Measurements from ENCODE around the gene RNU7-1.
A peak's percentile ranks its signal among the peaks of the same experiment; 100 is the strongest.
"Not testable (repeated sequence)": the region's sequence is repeated elsewhere in the genome, so short reads cannot be mapped to it uniquely, and the experiment has no call there.

The RNU7-1 gene
- 0 reads per million in 3 experiments for total RNA-seq

DNA sequence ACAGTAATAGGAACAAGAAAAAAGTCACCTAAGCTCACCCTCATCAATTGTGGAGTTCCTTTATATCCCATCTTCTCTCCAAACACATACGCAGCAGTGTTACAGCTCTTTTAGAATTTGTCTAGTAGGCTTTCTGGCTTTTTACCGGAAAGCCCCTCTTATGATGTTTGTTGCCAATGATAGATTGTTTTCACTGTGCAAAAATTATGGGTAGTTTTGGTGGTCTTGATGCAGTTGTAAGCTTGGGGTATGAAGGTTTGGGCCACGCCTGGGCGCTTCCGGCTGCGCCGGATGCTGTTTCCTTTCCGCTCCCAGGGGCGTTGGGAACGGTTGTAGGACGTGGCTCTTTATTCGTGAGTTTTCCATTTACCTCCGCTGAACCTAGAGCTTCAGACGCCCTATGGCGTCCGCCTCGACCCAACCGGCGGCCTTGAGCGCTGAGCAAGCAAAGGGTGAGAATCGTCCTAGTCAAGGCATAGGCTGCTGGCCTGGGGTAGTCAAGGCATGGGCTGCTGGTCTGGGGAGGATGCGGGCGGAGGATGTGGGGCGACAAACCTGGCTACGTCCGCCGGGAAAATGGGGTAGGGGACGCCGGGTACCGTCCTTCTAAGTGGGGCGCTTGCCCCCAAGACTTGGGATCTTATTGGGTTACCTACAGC is at the start of gene RNU7-1, which contains the start of gene C12orf57:
RNU7-1 (plus strand) TSS at position 95 of the 659 bp plus-strand sequence.
C12orf57 (plus strand) TSS at position 301 of the 659 bp plus-strand sequence; CDS start at position 401, 100 bp downstream.
- peak; percentile 86 for DNase-seq

DNA sequence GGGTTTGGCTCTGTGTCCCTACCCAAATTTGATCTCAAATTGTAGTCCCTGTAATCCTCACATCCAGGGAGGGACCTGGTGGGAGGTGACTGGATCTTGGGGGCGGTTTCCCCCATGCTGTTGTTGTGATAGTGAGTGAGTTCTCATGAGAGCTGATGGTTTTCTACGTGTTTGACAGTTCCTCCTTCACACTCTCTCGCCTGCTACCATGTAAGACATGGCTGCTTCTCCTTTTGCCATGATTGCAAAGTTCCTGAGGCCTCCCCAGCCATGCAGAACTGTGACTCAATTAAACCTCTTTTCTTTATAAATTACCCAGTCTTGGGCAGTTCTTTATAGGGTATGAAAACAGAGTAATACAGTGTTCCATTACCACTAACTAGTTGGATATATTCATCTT is 49.3 kb upstream of the RNU7-1 start:
- DNase-seq: no peak

DNA sequence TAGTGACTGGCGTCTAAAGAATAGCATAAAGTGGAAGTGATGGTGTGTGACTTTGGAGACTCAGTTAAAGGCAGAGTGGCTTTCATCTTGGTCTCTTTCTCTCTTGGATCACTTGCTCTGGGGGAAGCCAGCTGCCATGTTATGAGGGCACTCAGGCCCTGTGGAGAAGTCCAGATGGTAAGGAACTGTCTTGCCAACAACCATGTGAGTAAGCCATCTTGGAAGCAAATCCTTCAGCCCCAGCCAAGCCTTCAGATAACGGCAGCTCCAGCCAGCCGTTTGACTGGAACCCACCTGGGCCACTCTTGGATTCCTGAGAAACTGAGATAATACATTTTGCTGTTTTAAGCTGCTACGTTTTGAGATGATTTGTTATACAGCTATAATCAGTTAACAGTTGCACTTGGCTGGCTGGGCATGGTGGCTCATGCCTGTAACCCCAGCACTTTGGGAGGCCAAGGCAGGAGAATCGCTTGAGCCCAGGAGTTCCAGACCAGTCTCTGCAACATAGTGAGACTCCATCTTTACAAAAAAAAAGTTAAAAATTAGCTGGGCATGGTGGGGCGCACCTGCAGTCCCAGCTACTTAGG is 46.7 kb upstream of the RNU7-1 start:
- no peak for DNase-seq

DNA sequence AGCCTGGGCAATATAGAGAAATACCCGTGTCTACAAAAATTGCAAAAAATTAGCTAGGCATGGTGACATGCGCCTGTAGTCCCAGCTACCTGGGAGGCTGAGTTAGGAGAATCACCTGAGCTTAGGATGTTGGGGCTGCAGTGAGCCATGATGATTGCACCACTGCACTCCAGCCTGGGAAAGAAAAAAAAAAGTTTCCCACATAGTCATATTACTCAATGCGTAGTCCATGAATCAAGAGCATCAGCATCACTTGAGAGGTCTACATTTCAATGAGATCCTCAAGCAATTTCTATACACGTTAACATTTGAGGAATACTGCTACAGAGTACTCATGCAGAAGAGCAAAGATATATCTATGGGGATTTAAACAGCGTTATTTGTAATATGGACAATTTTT is 44.2 kb upstream of the RNU7-1 start:
- no peak for DNase-seq

DNA sequence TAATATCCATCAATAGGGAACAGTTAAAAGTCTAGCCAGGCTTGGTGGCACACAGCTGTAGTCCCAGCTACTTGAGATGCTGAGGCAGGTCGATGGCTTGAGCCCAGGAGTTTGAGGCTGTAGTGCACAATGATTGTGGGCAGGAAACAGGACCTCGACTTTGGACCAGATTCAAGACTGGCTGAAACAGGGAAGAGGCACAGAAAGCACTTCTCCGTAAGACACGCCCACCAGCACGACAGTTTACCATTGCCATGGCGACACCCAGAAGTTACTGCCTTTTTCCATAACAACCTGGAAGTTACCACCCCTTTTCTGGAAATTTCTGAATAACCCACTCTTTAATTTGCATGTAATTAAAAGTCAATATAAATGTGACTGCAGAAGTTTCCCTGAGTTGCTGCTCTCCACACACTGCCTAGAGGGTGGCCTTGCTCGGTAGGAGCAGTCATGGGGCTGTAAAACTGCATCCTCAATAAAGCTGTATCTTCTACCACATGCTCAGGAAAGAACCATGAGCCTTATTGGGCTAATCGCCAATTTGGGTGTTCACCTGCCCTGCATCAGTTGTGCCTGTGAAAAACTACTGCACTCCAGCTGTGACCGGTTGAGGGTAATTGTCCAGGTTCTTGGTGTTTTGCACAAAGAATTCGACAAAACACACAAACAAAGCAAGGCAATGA is 43.6 kb upstream of the RNU7-1 start:
- DNase-seq: no peak

DNA sequence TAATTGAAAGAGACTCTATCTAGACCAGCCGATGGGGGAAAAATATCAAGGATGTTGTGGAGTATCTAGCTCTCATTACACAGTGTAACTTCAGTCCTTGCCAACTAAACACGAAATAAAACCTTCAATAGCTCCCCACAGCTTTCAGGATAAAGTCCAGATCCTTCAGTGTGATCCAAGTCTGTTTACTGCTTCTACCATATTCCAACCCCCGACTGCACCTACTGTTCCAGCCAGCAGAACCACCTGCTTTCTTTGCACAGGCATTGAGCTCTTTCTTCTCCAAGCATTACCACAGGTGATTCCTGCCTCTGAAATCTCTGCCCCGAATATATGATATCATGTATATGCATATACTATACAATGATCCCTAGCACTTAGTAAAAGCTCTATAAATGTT is 41.2 kb upstream of the RNU7-1 start:
- DNase-seq: no peak

DNA sequence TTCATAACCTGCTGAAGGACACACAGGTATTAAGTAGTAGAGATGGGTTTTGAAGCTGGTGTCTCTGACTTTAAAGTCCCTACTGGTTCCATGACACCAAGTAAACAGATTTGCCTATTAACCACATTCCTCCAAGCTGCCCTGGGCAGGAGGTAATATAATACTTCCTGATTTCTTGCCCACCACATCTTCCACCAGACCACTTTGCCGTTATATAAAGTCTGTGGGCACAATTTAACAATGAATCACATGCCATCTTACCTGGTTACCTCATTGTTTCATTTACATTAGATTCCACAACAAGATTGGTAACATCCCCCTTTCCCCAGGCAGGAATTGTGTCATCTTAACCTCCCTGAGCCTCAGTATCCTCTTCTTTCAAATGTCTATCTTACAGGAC is 39.9 kb upstream of the RNU7-1 start:
- DNase-seq: no peak

DNA sequence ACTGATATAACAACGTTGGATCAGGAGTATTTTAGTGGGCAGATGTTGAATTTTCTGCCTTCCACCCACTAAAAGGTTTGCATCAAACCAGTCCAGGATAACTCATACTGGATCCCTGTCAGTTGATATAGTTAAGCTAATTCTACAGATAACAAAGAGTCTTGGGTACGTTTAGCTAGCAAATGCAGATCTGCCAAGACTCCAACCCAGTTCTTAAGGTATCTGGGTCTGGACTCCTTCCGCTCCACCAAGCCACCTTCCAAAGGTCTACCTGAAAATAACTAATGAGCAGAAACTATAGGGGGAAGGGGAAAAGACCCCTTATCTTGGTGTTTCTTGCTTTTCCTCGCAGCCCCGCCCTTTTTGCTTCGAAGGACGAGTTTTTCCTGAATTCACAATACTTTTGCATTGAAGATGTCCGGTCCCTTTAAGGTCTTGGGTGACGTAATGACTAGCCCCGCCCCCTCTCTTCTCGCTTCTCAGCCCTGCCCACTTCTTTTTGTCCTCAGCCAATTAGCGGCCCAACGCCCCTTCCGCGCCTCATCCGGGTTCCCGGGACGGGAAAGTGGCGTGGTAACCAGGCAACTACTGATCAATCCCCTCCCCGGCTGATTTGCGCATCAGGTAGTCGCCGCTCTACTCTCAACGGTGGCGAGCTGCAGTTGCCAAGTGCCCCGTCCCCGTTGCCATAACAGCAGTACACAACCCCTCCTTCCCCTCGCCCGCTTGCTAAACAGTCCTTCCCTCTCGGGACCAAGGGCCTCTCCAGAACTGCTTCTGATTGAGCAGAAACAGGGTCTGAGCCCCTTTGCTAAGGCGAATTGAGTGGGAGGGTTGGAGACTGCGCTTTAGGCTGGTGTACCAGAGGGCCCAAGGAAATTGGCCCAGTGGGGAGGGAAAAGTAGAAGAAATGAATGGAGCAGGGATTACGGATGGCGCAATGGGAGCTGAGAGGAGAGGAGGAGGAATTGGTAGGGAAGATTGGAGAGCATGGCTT is 39.0 kb upstream of the RNU7-1 start, which contains the start of gene LRRC23:
LRRC23 (plus strand) TSS at position 543 of the 997 bp plus-strand sequence. CDS start 812 bp downstream, outside the sequence.
- DNase-seq: peak; percentile 98

DNA sequence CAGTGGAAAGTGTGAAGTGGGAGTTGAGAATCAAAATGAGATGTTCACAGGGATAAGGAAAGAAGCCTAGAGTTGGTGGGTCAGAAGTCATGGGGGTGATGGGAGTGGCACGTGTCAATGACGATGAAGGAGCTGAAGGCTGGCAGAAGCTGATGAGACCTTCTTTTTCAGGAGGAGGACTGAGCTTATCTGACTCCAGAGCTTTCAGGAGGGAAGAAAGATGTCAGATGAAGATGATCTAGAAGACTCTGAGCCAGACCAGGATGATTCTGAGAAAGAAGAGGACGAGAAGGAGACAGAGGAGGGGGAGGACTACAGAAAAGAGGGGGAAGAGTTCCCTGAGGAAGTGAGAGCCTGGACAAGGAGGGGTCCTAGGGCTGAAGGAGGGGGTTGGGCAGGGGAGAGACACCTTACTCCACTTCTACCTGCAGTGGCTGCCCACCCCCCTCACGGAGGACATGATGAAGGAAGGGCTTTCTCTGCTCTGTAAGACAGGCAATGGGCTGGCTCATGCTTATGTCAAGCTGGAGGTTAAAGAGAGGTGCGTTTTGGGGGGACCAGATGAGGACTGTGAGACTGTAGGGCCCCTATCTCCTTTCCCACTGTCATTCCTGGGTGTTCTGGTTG is 38.1 kb upstream of the RNU7-1 start:
- DNase-seq: no peak

DNA sequence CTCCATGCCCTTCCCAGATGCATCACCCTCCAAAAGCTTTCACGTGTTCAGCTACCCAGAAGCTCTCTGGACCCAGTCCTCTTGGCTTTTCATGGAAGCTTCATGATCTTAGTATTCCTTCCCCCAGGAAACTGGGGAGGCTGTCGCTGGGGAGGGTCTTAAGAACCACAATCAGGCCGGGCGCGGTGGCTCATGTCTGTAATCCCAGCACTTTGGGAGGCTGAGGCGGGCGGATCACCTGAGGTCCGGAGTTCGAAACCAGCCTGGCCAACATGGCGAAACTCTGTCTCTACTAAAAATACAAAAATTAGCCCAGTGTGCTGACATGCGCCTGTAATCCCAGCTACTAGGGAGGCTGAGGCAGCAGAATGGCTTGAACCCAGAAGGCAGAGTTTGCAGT is 35.5 kb upstream of the RNU7-1 start:
- not testable (repeated sequence) for DNase-seq

DNA sequence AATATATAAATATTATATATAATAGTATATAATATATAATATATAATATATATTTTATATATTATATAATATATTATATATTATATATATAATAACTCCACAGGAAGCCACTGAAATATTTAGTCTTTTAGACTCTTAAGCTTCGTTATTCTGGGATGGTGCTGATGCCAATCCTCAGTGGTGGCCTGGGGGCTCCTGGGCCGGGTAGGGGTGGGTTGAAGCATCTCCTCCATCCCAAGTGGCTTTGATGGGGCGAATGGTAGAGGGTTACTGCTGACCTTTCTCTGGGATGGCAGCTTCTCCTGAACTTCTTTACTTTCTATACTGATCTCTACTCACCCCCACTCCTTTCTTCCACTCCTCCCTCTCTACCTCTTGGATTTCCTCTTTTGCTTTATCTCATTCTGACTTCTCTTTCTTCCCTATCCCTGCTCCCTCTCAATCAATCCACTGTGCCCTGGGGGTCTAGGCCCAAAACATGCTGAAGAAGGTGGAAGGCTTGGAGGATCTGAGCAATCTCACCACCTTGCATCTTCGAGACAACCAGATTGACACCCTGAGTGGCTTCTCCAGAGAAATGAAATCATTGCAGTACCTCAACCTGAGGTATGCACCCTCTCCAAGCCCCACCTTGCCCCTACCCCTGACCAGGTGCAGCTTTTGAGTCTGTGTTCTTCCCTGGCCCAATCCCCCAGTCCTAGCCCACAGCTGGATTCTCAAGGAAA is 34.0 kb upstream of the RNU7-1 start:
- no peak for DNase-seq

DNA sequence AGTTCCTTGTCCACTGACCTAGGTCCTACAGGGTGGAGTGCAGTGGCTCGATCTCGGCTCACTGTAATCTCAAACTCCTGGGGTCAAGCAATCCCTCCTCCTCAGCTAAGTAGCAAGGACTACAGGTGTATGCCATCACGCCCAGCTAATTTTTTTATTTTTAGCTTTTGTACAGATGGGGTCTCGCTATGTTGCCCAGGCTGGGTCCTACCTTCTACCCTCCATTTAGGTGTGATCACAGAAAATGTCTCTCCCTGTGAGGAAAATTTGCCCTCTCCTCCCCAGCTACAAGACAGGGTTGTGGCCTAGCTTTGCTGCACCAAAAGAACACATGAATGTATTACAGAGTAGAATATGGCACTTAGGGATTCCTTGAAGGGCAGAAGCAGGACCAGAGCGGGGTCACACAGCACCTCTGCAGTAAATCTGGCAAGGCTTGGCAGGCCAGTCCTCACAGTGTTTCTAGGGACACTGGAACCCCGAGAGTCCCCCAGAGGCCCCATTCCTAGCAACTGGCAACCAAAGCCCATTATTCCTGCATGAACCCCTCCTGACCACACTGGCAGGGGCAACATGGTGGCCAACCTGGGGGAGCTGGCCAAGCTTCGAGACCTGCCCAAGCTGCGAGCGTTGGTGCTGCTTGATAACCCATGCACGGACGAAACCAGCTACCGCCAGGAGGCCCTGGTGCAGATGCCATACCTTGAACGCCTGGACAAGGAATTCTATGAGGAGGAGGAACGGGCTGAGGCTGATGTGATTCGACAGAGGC is 31.3 kb upstream of the RNU7-1 start:
- no peak for DNase-seq

DNA sequence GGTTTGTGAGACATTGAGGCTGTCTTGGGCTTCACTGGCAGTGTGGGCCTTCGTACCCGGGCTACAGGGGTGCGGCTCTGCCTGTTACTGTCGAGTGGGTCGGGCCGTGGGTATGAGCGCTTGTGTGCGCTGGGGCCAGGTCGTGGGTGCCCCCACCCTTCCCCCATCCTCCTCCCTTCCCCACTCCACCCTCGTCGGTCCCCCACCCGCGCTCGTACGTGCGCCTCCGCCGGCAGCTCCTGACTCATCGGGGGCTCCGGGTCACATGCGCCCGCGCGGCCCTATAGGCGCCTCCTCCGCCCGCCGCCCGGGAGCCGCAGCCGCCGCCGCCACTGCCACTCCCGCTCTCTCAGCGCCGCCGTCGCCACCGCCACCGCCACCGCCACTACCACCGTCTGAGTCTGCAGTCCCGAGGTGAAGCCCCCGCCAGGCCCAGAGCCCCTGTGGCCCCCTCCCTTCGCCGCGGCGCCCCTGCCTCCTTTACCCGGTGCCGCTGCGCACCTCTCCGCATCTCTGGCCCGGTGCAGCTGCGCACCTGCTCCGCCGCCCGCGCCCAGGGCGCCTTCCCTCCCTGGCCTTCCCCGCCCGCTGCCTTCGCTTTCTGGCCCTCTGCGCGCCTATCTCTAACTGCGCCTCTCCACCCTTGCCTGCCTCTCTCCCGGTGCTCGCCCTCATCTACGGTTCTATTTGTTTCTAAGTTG is 29.2 kb upstream of the RNU7-1 start, which contains the start of gene ENO2:
ENO2 (plus strand) TSS at position 335 of the 701 bp plus-strand sequence. CDS start 1,253 bp downstream, outside the sequence.
- peak; percentile 87 for DNase-seq

DNA sequence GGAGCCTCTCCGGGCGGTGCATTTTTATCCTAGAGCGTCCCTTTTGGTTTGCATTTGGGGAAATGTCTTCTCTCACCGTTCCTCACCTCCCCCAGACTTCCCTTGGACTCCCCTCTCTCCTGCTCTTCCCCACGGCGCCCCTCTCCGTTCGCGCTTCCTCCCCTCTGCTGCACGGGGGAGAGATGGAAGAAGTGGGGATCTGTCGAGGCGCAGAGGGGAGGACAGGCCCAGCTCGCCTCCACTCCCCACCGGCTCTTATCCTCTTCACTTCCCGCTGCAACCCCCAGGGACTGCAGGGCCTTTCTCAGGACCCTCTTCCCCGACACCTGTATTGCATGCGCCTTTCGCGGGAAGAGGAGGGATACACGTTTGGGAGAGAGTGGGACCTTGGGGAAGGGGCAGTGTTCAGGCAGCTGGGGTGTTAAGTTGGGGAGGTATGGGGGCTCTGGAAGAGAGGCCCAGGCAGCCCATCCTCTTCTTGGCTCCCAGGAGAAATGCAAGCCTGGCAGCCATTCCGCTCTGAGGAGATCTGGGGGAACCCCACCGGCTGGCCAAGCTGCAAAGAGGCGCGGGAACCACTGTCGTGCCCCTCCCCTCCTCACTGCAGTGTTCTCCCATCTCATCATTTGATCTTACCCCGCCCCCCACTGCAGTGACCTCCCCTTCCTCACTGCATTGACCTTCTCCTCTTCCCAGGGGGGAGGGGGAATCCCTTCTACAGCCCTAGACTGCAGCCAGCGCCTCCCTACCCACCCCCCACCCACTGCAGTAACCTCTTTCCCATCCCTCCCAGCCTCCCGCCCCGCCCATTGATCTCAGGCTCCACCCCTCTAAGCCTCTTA is 28.4 kb upstream of the RNU7-1 start:
- DNase-seq: no peak

DNA sequence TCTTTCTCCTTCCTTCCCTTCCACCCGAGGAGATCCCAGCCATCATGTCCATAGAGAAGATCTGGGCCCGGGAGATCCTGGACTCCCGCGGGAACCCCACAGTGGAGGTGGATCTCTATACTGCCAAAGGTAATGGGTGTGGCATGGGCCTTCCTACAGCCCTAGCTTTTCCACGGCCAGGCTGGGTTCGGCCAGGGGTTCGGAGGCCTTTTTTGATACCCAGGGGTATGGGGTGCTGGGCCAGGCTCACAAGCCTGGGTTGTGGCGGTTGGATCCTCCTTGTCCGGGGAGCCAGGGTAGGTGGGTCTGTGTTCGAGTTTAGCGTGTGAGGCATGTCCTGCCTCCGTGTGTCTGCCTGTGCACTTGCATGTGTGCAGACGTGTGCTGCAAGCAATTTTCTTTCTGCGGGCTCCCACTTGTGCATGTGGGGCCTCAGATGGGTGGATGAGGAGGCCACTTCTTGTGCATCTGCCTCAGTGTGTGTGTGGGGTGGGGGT is 27.8 kb upstream of the RNU7-1 start:
- no peak for DNase-seq

DNA sequence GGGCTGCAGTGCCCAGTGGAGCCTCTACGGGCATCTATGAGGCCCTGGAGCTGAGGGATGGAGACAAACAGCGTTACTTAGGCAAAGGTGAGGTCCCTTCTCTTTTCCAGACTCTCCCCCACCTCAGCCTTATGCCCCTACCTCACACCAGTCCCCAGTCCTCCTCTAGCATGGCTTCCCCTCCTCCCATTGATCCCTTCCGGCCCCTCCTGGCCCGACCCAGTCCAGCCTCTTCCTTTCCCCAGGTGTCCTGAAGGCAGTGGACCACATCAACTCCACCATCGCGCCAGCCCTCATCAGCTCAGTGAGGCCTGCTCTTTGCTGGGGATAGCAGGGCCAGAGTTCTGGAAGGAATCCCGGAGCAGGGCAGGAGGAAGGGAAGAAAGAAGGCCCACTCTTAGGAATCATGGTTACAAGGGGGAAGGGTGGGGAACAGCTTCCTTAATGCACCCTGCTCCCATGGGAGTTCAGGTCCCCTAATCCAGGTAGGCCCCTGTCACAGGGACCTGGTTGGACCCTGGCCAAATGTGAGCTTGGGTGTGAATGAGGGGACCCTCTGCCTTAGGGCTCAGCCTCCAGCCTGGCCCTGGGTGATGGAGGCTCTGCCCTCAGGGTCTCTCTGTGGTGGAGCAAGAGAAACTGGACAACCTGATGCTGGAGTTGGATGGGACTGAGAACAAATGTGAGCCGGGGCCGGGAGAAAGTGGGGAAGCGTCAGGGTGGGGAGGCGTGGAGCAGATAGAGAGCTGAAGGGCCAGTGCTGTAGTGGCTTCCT is 27.0 kb upstream of the RNU7-1 start:
- DNase-seq: no peak

DNA sequence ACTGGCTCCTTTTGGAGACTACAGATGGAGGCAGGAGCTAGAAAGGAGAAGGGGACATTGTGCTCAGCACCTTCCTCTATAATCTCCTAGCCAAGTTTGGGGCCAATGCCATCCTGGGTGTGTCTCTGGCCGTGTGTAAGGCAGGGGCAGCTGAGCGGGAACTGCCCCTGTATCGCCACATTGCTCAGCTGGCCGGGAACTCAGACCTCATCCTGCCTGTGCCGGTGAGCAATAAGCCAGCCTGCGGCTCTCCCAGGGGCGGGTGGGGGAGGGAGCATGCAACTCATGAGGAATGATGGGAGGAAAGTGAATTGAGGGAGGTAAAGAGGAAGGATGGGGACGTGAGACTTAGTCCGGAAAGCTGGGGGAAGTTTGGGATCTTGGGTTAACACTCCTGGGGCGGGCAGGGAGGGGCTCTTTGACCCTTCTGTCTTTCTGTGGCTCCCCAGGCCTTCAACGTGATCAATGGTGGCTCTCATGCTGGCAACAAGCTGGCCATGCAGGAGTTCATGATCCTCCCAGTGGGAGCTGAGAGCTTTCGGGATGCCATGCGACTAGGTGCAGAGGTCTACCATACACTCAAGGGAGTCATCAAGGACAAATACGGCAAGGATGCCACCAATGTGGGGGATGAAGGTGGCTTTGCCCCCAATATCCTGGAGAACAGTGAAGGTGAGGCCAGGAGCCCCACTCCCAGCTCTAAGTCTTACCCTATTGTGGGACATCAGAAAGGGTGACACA is 26.0 kb upstream of the RNU7-1 start:
- no peak for DNase-seq
